K562 (cell line): ENCODE data around the gene LY6G6D. TPM values are rescaled to one million over a fixed set of nuclear protein-coding genes. Genes with fewer than 3 reads are reported as not detected.

Experiments used
- CAMTA2 ChIP-seq: fragments of 250-450 bp; sonication (Bioruptor Pico); conservative IDR thresholded peaks from 2 replicates; pipeline ENCODE4 v1.5.1; 2022
- CBX5 ChIP-seq: IDR thresholded peaks from 2 replicates; pipeline ENCODE4 v1.6.1; 2014; ENCODE audit warnings: low read depth, borderline replicate concordance
- CEBPB ChIP-seq: fragments of 450-650 bp; IDR thresholded peaks from 2 replicates; pipeline ENCODE4 v1.6.1; 2016; ENCODE audit warnings: missing genetic modification characterization, missing compliant biosample characterization
- FOS ChIP-seq: IDR thresholded peaks from 3 replicates; pipeline ENCODE4 v1.6.1; 2011; ENCODE audit not compliant: insufficient read length; ENCODE audit errors: extremely low read depth
- FOXJ2 ChIP-seq: fragments of 200-800 bp; sonication (Bioruptor generic); IDR thresholded peaks from 2 replicates; pipeline ENCODE4 v1.6.1; 2016; ENCODE audit warnings: missing genetic modification characterization, missing compliant biosample characterization
- HDAC6 ChIP-seq: IDR thresholded peaks from 2 replicates; pipeline ENCODE4 v1.6.1; 2012; ENCODE audit warnings: low read depth, mild to moderate bottlenecking, control low read depth, inconsistent platforms, low read length, moderate library complexity
- HES1 ChIP-seq: fragments of 450-650 bp; IDR thresholded peaks from 2 replicates; pipeline ENCODE4 v1.6.1; 2016; ENCODE audit warnings: low read depth, mild to moderate bottlenecking, moderate library complexity
- JUND ChIP-seq, 2 experiments: IDR thresholded peaks; 2 replicates in 1 of 2; 3 replicates in 1 of 2; pipeline ENCODE4 v1.6.1; 2011; ENCODE audit warnings: borderline replicate concordance in 2 of 2, low read depth in 2 of 2, low read length in 2 of 2, improper control_type of control experiment in 1 of 2, missing biosample characterization in 1 of 2, missing genetic modification characterization in 1 of 2, missing genetic modification reagents in 1 of 2
- PCBP2 ChIP-seq: fragments of 200-400 bp; formaldehyde crosslinking; IDR thresholded peaks from 2 replicates; pipeline ENCODE4 v1.6.1; 2018; ENCODE audit warnings: low read length, low read depth, mild to moderate bottlenecking, moderate library complexity; ENCODE audit not compliant: poor library complexity, severe bottlenecking
- PURB ChIP-seq: sonication (generic); formaldehyde crosslinking; IDR thresholded peaks from 2 replicates; pipeline ENCODE4 v1.9.0; 2021; ENCODE audit warnings: low read depth, mild to moderate bottlenecking, missing genetic modification reagents
- RUNX1 ChIP-seq: sonication (generic); IDR thresholded peaks from 2 replicates; pipeline ENCODE4 v1.6.1; 2016; ENCODE audit warnings: antibody characterized with exemption, low read depth
- SAP30 ChIP-seq: fragments of 200-600 bp; sonication (generic); IDR thresholded peaks from 2 replicates; pipeline ENCODE4 v1.6.1; 2012; ENCODE audit warnings: borderline replicate concordance, low read depth, mild to moderate bottlenecking, moderate library complexity, low read length, control low read depth, inconsistent platforms; ENCODE audit not compliant: insufficient read depth, poor library complexity, severe bottlenecking
- SMC3 ChIP-seq: conservative IDR thresholded peaks from 2 replicates; pipeline ENCODE4 v1.6.1; 2011; ENCODE audit warnings: low read depth, low read length, improper control_type of control experiment; ENCODE audit not compliant: insufficient read depth
- ZFP91 ChIP-seq: sonication (generic); formaldehyde crosslinking; IDR thresholded peaks from 2 replicates; pipeline ENCODE4 v1.8.0; 2022; ENCODE audit warnings: mild to moderate bottlenecking, missing genetic modification reagents
- ZKSCAN8 ChIP-seq: fragments of 200-800 bp; sonication (Bioruptor generic); IDR thresholded peaks from 2 replicates; pipeline ENCODE4 v1.6.1; 2016; ENCODE audit warnings: missing genetic modification characterization, missing compliant biosample characterization
- ZNF184 ChIP-seq: sonication (generic); formaldehyde crosslinking; IDR thresholded peaks from 2 replicates; pipeline ENCODE4 v1.5.0; 2020; ENCODE audit warnings: missing genetic modification reagents
- ZNF253 ChIP-seq: fragments of 250-450 bp; sonication (Bioruptor Pico); conservative IDR thresholded peaks from 2 replicates; pipeline ENCODE4 v1.6.1; 2021; ENCODE audit warnings: mild to moderate bottlenecking
- ZNF75A ChIP-seq: fragments of 450-650 bp; formaldehyde crosslinking; IDR thresholded peaks from 2 replicates; pipeline ENCODE4 v1.4.0; 2020; ENCODE audit warnings: mild to moderate bottlenecking
- ZNF780A ChIP-seq: fragments of 250-450 bp; sonication (Bioruptor Pico); IDR thresholded peaks from 2 replicates; pipeline ENCODE4 v1.5.0; 2021; ENCODE audit warnings: mild to moderate bottlenecking
- polyA plus RNA-seq, 8 experiments: library from polyadenylated mRNA; depleted of rRNA in 4 of 8; stranded (reverse) in 5 of 8; unstranded in 3 of 8; fragments of >200 nt; fragmentation: Nextera tagmentation in 2 of 8; fragmentation: Illumina TruSeq in 1 of 8; extraction: Ambion mirVana in 2 of 8; extraction: Trizol in 1 of 8; gene quantifications; 2 replicates each; pipeline versions ENCODE4 v1.2.1 to v1.2.3, GENCODE V29; 2011 to 2014; ENCODE audit warnings: inconsistent platforms in 1 of 8, missing spikeins in 1 of 8
- total RNA-seq, 7 experiments: library from RNA; depleted of rRNA in 6 of 7; stranded (reverse); fragments of >200 nt in 6 of 7; fragmentation: Illumina TruSeq in 2 of 7; extraction: Trizol in 2 of 7; gene quantifications; 2 replicates each; pipeline versions ENCODE4 v1.2.1 to v1.2.3, GENCODE V29; 2011 to 2021; ENCODE audit warnings: low replicate concordance in 1 of 7
- TF ChIP-seq, protein P1 (sequence below): sonication (generic); formaldehyde crosslinking; IDR thresholded peaks from 2 replicates; pipeline ENCODE4 v1.8.0; 2022; ENCODE audit warnings: mild to moderate bottlenecking, low read depth, missing genetic modification reagents
- TF ChIP-seq, protein P2 (sequence below): fragments of 450-650 bp; formaldehyde crosslinking; IDR thresholded peaks from 2 replicates; pipeline ENCODE4 v1.4.0; 2020; ENCODE audit warnings: mild to moderate bottlenecking, moderate library complexity
- TF ChIP-seq, protein P3 (sequence below): fragments of 250-450 bp; sonication (Bioruptor Pico); IDR thresholded peaks from 2 replicates; pipeline ENCODE4 v1.8.0; 2022; ENCODE audit warnings: inconsistent platforms

The LY6G6D gene
- total and polyA plus RNA-seq, 9 of the 15 experiments (the other 6 are each of a cell fraction or from before 2014, with no cell fraction given): 0.30 to 0.38 TPM; not detected in 7

- TF ChIP-seq ZFP91 (CRISPR knock-in tag) (no peak), SMC3 (no peak), ZNF184 (CRISPR knock-in tag) (no peak), HDAC6 (peak; percentile 18; the same call in 1 of the 2 replicates), PURB (no peak), PCBP2 (peak; percentile 54), FOS (no peak), ZNF253 (CRISPR knock-in tag) (peak; percentile 93), JUND (IDR thresholded peaks at IDR 0.05; ENCODE audit: borderline replicate concordance, low read depth, low read length) (no peak), JUND (tag; IDR thresholded peaks at IDR 0.05; ENCODE audit: borderline replicate concordance, low read depth, low read length) (no peak), ZNF780A (peak; percentile 98), CAMTA2 (CRISPR knock-in tag) (peak; percentile 100), RUNX1 (no peak), ZKSCAN8 (CRISPR knock-in tag) (no peak), CEBPB (tag) (peak; percentile 55), ZNF75A (CRISPR knock-in tag) (peak; percentile 92), HES1 (no peak), FOXJ2 (tag) (no peak), SAP30 (no peak), CBX5 (no peak)
- TF ChIP-seq, protein P1, sequence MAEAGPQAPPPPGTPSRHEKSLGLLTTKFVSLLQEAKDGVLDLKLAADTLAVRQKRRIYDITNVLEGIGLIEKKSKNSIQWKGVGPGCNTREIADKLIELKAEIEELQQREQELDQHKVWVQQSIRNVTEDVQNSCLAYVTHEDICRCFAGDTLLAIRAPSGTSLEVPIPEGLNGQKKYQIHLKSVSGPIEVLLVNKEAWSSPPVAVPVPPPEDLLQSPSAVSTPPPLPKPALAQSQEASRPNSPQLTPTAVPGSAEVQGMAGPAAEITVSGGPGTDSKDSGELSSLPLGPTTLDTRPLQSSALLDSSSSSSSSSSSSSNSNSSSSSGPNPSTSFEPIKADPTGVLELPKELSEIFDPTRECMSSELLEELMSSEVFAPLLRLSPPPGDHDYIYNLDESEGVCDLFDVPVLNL (CRISPR knock-in tag): peak; percentile 39; the same call in 1 of the 2 replicates
- TF ChIP-seq, protein P2, sequence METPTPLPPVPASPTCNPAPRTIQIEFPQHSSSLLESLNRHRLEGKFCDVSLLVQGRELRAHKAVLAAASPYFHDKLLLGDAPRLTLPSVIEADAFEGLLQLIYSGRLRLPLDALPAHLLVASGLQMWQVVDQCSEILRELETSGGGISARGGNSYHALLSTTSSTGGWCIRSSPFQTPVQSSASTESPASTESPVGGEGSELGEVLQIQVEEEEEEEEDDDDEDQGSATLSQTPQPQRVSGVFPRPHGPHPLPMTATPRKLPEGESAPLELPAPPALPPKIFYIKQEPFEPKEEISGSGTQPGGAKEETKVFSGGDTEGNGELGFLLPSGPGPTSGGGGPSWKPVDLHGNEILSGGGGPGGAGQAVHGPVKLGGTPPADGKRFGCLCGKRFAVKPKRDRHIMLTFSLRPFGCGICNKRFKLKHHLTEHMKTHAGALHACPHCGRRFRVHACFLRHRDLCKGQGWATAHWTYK: peak; percentile 99
- TF ChIP-seq, protein P3, sequence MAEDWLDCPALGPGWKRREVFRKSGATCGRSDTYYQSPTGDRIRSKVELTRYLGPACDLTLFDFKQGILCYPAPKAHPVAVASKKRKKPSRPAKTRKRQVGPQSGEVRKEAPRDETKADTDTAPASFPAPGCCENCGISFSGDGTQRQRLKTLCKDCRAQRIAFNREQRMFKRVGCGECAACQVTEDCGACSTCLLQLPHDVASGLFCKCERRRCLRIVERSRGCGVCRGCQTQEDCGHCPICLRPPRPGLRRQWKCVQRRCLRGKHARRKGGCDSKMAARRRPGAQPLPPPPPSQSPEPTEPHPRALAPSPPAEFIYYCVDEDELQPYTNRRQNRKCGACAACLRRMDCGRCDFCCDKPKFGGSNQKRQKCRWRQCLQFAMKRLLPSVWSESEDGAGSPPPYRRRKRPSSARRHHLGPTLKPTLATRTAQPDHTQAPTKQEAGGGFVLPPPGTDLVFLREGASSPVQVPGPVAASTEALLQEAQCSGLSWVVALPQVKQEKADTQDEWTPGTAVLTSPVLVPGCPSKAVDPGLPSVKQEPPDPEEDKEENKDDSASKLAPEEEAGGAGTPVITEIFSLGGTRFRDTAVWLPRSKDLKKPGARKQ (CRISPR knock-in tag): no peak
Measured at GRCh38 chr6:31729979-31730630, 15.0 kb downstream of the LY6G6D start (continued).
